Neural crest cell (in vitro differentiated cells): ENCODE results near the gene CD59. TPM values are rescaled to one million over a fixed set of nuclear protein-coding genes. Genes with fewer than 3 reads are reported as not detected.
"Not testable (repeated sequence)": the region's sequence is repeated elsewhere in the genome, so short reads cannot be mapped to it uniquely, and the experiment has no call there.

Experiments used
- DNase-seq: peaks from one replicate; pipeline ENCODE4 v3.0.0; 2021; ENCODE audit warnings: low read depth, mixed read lengths, low spot score
- H3K27ac Mint-ChIP-seq: one replicate; pipeline ENCODE4 v1.8.0; 2021; ENCODE audit warnings: mild to moderate bottlenecking, mixed read lengths; ENCODE audit not compliant: unreplicated experiment
- H3K27me3 Mint-ChIP-seq: 2 replicates; pipeline ENCODE4 v1.8.0; 2021; ENCODE audit warnings: low read depth, mild to moderate bottlenecking, mixed read lengths
- H3K36me3 Mint-ChIP-seq: 2 replicates; pipeline ENCODE4 v1.8.0; 2021; ENCODE audit warnings: low read depth, mild to moderate bottlenecking, mixed read lengths
- H3K4me1 Mint-ChIP-seq: 2 replicates; pipeline ENCODE4 v1.8.0; 2021; ENCODE audit warnings: mixed read lengths
- H3K4me3 Mint-ChIP-seq: one replicate; pipeline ENCODE4 v1.8.0; 2021; ENCODE audit warnings: mild to moderate bottlenecking, mixed read lengths
- H3K9me3 Mint-ChIP-seq: 2 replicates; pipeline ENCODE4 v1.8.0; 2021; ENCODE audit warnings: mixed read lengths
- total RNA-seq: library from RNA; stranded (reverse); gene quantifications from 2 replicates; pipeline ENCODE4 v1.2.1, GENCODE V29; 2021
- TF ChIP-seq, protein P1 (sequence below): fragments of 200-600 bp; sonication (generic); conservative IDR thresholded peaks from 2 replicates; pipeline ENCODE4 v1.5.0; 2021; ENCODE audit warnings: antibody characterized with exemption, mild to moderate bottlenecking

CD59 gene
- total RNA-seq, 1 donor from 2014 or later = 86.3 TPM

GRCh38 chr11:33733980-33734379, 2.2 kb downstream of the CD59 start:
- DNase-seq = no peak
- peaks cover 3% of the 10 kb centered on the region for H3K9me3 Mint-ChIP-seq
- peaks cover 12% of the 10 kb centered on the region for H3K27me3 Mint-ChIP-seq
- no peak overlapping the region for H3K27ac Mint-ChIP-seq
- H3K4me3 Mint-ChIP-seq = peak overlapping the region; percentile 92
- H3K36me3 Mint-ChIP-seq = peaks cover 11% of the 10 kb centered on the region
- peaks cover 31% of the 10 kb centered on the region for H3K4me1 Mint-ChIP-seq
- TF ChIP-seq, protein P1, sequence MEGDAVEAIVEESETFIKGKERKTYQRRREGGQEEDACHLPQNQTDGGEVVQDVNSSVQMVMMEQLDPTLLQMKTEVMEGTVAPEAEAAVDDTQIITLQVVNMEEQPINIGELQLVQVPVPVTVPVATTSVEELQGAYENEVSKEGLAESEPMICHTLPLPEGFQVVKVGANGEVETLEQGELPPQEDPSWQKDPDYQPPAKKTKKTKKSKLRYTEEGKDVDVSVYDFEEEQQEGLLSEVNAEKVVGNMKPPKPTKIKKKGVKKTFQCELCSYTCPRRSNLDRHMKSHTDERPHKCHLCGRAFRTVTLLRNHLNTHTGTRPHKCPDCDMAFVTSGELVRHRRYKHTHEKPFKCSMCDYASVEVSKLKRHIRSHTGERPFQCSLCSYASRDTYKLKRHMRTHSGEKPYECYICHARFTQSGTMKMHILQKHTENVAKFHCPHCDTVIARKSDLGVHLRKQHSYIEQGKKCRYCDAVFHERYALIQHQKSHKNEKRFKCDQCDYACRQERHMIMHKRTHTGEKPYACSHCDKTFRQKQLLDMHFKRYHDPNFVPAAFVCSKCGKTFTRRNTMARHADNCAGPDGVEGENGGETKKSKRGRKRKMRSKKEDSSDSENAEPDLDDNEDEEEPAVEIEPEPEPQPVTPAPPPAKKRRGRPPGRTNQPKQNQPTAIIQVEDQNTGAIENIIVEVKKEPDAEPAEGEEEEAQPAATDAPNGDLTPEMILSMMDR = no peak

DNA sequence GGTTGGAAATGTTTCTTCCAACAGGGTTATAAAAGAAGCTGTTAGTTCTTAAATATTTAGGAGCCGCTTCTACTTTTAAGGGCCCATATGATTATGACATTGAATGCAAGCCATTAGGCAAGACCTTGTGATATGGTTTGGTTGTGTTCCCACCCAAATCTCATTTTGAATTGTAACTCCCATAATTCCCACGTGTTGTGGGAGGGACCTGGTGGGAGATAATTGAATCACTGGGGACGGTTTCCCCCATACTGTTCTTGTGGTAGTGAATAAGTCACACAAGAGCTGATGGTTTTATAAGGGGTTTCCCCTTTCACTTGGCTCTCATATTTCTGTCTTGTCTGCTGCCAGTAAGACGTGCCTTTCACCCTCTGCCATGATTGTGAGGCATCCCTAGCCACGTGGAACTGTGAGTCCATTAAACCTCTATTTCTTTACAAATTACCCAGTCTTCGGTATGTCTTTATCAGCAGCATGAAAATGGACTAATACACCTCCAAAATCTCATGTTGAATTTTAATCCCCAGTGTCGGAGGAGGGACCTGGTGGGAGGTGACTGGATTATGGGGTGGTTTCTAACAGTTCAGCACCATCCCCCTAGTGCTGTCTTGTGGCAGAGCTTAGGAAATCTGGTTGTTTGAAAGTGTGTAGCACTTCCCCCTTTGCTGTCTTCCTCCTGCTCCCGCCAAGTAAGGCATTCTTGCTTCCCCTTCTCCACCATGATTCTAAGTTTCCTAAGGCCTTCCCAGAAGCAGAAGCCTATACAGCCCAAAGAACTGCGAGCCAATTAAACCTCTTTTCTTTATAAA, 4.3 kb downstream of the CD59 start:
- H3K27ac Mint-ChIP-seq = peak overlapping the region; percentile 31
- peaks cover 28% of the 10 kb centered on the region for H3K4me1 Mint-ChIP-seq
- H3K9me3 Mint-ChIP-seq = peaks cover 3% of the 10 kb centered on the region
- DNase-seq = no peak
- H3K4me3 Mint-ChIP-seq = no peak overlapping the region
- TF ChIP-seq, protein P1 = no peak
- H3K36me3 Mint-ChIP-seq = peaks cover 18% of the 10 kb centered on the region
- peaks cover 12% of the 10 kb centered on the region for H3K27me3 Mint-ChIP-seq

DNA sequence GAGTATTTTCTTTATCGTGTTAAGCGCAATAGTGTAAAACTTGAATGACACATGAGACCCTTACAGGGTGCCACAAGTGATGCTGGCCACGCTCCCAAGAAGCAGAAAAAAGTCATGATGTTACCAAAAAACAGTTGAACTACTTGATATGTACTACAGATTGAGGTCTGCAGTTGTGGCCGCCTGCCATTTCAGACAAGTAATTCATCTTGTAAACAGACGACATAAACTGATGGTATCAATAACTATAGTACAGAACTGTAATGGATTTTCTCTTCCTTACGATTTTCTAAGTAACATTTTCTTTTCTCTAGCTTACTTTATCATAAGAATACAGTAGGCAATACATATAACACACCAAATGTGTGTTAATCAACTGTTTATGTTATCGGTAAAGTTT, 5.5 kb downstream of the CD59 start:
- Mint-ChIP-seq H3K4me3 (no peak overlapping the region), H3K4me1 (peaks cover 24% of the 10 kb centered on the region), H3K27ac (no peak overlapping the region), H3K27me3 (peaks cover 10% of the 10 kb centered on the region), H3K36me3 (peaks cover 20% of the 10 kb centered on the region), H3K9me3 (peaks cover 3% of the 10 kb centered on the region)
- TF ChIP-seq, protein P1 = no peak
- no peak for DNase-seq

DNA sequence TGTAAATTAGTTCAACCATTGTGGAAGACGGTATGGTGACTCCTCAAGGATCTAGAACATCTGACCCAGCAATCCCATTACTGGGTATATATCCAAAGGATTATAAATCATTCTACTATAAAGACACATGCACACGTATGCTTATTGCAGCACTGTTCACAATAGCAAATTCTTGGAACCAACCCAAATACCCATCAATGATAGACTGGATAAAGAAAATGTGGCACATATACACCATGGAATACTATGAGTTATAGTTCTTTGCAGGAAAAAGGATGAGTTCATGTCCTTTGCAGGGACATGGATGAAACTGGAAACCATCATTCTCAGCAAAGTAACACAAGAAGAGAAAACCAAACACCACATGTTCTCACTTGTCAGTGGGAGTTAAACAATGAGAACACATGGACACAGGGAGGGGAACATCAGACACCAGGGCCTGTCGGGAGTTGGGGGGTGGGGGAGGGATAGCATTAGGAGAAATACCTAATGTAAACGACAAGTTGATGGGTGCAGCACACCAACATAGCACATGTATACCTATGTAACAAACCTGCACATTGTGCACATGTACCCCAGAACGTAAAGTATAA, 7.1 kb downstream of the CD59 start:
- H3K9me3 Mint-ChIP-seq, DNase-seq, H3K27ac Mint-ChIP-seq, H3K4me3 Mint-ChIP-seq, H3K27me3 Mint-ChIP-seq: not testable (repeated sequence)
- Mint-ChIP-seq H3K4me1 (peaks cover 27% of the 10 kb centered on the region), H3K36me3 (peaks cover 23% of the 10 kb centered on the region)

DNA sequence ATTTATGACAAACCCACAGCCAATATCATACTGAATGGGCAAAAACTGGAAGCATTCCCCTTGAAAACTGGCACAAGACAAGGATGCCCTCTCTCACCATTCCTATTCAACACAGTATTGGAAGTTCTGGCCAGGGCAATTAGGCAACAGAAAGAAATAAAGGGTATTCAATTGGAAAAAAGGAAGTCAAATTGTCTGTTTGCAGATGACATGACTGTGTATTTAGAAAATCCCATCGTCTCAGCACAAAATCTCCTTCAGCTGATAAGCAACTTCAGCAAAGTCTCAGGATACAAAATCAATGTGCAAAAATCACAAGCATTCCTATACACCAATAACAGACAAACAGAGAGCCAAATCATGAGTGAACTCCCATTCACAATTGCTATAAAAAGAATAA, 8.7 kb downstream of the CD59 start:
- not testable (repeated sequence) for H3K27me3 Mint-ChIP-seq, H3K27ac Mint-ChIP-seq, DNase-seq, H3K4me3 Mint-ChIP-seq, H3K9me3 Mint-ChIP-seq
- H3K4me1 Mint-ChIP-seq = peaks cover 34% of the 10 kb centered on the region
- H3K36me3 Mint-ChIP-seq = peaks cover 19% of the 10 kb centered on the region

GRCh38 chr11:33725496-33725895, 10.7 kb downstream of the CD59 start:
- H3K9me3 Mint-ChIP-seq = peaks cover 3% of the 10 kb centered on the region
- peaks cover 16% of the 10 kb centered on the region for H3K36me3 Mint-ChIP-seq
- peaks cover 41% of the 10 kb centered on the region for H3K4me1 Mint-ChIP-seq
- no peaks in the 10 kb centered on the region for H3K27me3 Mint-ChIP-seq
- no peak for DNase-seq
- TF ChIP-seq, protein P1 = no peak
- no peak overlapping the region for H3K27ac Mint-ChIP-seq
- H3K4me3 Mint-ChIP-seq = no peak overlapping the region
